Measurements from ENCODE around the gene YES1.
A peak's percentile ranks its signal among the peaks of the same experiment; 100 is the strongest.

Gene YES1

DNA sequence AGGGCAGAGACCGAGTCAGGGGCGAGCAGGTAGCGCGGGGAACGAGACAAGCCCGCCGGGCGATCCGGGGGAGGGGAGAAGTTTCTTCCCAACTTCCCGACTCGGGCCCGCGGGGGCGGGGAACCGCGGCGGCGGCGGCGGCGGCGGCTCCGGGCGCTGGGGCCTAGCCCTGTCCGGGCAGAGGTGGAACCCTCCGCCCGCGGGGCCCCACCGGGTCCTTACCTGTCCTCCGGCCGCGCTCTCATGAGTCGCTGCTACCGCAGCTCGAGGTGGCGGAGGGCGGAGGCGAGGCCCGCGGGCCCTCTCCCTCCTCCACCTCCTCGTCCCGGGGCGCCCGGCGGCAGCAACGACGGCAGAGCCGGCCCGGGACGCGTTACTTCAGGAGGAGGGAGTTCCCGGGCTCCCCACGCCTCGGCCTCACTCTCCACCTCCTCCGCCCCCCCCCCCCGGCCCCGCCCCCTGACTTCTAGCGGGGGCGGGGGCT lies at the start of gene YES1:
Gene YES1 (minus strand): TSS at position 351 of the 484 bp plus-strand sequence. CDS start 55,415 bp downstream, outside the sequence.
- TF ChIP-seq, protein P1, sequence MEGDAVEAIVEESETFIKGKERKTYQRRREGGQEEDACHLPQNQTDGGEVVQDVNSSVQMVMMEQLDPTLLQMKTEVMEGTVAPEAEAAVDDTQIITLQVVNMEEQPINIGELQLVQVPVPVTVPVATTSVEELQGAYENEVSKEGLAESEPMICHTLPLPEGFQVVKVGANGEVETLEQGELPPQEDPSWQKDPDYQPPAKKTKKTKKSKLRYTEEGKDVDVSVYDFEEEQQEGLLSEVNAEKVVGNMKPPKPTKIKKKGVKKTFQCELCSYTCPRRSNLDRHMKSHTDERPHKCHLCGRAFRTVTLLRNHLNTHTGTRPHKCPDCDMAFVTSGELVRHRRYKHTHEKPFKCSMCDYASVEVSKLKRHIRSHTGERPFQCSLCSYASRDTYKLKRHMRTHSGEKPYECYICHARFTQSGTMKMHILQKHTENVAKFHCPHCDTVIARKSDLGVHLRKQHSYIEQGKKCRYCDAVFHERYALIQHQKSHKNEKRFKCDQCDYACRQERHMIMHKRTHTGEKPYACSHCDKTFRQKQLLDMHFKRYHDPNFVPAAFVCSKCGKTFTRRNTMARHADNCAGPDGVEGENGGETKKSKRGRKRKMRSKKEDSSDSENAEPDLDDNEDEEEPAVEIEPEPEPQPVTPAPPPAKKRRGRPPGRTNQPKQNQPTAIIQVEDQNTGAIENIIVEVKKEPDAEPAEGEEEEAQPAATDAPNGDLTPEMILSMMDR (IDR thresholded peaks at IDR 0.05; ENCODE audit: unreplicated experiment in 3 of 3) = no peak
- Mint-ChIP-seq H3K4me3 (peak within 1 kb of the TSS; percentile 97 to 99 (median 98)), H3K9me3 (no peaks in the 10 kb centered on the region), H3K27me3 (ENCODE audit: low read depth) (no peaks in the 10 kb centered on the region), H3K27ac (peak within 1 kb of the TSS; percentile 98 to 100 (median 100)), H3K36me3 (ENCODE audit: low read depth) (no peaks in the 10 kb centered on the region), H3K4me1 (peaks cover 47% of the 10 kb centered on the region)

DNA sequence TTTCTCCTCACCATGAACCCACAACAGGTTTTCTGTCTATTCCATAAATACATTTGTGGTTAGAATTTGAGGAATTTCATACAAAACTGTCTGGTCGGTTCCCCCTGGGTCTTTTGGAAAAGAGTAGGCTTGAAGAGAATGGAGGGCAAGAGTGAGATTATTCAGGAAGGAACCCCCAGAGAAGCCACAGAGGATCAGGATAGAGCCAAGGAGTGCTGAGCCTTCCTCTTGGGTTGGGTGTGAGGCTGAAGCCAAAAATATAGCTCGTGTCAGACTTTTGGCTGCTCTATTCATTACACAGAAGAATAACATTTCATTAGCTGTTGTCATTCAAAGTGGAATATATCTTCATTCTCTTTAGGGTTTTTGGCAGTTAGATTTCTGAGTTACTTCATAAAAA lies 45.9 kb upstream of the YES1 start:
- H3K9me3 Mint-ChIP-seq = no peaks in the 10 kb centered on the region
- no peak overlapping the region for H3K4me3 Mint-ChIP-seq
- peaks cover 6% of the 10 kb centered on the region for H3K4me1 Mint-ChIP-seq
- TF ChIP-seq, protein P1 (IDR thresholded peaks at IDR 0.05; ENCODE audit: unreplicated experiment in 3 of 3) = no peak
- H3K27me3 Mint-ChIP-seq (ENCODE audit: low read depth) = peaks cover 23% of the 10 kb centered on the region
- H3K27ac Mint-ChIP-seq = no peak overlapping the region
- no peaks in the 10 kb centered on the region for H3K36me3 Mint-ChIP-seq (ENCODE audit: low read depth)

DNA sequence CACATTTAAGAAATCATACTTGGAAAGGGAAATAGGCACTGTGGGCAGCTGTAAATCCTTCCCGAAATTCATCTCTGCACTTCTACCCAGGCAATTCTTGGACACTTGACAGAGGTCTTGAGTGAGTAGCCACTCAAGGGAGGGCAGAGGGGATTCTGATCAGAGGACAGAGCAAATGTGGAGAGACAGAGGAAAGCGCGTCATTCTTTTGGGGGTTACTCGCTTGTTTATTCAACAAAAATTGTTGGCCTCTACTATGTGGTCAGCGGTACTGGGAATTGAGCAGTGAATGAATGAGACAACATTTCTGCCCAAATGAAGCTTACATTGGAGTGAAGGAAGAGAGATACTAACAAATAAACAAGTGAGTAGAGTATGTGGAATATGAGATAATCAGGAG lies 41.4 kb upstream of the YES1 start:
- H3K27me3 Mint-ChIP-seq (ENCODE audit: low read depth) = peaks cover 9% of the 10 kb centered on the region
- peaks cover 6% of the 10 kb centered on the region for H3K4me1 Mint-ChIP-seq
- H3K4me3 Mint-ChIP-seq = no peak overlapping the region
- no peaks in the 10 kb centered on the region for H3K36me3 Mint-ChIP-seq (ENCODE audit: low read depth)
- TF ChIP-seq, protein P1 (IDR thresholded peaks at IDR 0.05; ENCODE audit: unreplicated experiment in 3 of 3) = no peak
- H3K27ac Mint-ChIP-seq = no peak overlapping the region
- no peaks in the 10 kb centered on the region for H3K9me3 Mint-ChIP-seq

DNA sequence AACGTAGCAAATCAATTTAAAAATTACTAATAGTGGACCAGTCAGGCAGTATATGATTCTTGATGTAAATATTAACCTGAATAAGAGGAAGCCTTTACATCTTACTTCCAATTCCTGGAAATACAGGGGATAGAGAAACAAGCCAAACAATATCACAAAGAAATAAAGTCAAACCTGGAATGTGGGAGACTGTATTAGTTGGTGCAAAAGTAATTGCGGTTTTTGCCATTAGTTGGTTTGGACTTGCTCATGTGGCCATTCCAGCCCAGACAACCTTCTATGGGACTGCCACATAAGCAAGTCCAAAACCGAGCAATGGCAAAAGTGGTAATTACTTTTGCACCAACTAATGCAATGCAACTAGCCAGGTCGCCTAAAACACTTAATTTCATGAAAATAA lies 38.9 kb upstream of the YES1 start:
- Mint-ChIP-seq H3K9me3 (no peaks in the 10 kb centered on the region), H3K27me3 (ENCODE audit: low read depth) (no peaks in the 10 kb centered on the region), H3K4me3 (no peak overlapping the region), H3K27ac (no peak overlapping the region), H3K4me1 (no peaks in the 10 kb centered on the region), H3K36me3 (ENCODE audit: low read depth) (no peaks in the 10 kb centered on the region)
- TF ChIP-seq, protein P1 (IDR thresholded peaks at IDR 0.05; ENCODE audit: unreplicated experiment in 3 of 3) = no peak

DNA sequence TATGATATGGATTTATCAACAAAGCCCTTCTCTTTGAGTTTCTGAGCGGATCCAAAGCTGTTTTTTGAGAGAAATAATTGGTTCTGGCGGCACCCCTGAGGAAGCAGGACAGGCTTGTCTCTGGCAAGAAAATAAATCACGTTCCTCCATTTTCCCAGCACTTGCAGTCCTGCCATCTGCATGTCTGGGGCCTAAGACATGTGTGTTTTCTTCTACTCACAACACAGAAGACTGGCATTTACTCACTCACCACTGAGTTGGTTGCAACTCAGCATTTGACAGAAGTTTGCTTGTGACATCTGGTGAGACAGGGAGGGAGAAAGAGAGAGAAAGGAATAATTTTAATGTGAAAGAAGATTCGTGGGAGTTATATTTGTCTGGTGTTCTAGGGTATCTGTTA lies 37.0 kb upstream of the YES1 start:
- Mint-ChIP-seq H3K27me3 (ENCODE audit: low read depth) (no peaks in the 10 kb centered on the region), H3K36me3 (ENCODE audit: low read depth) (no peaks in the 10 kb centered on the region), H3K4me3 (no peak overlapping the region), H3K9me3 (no peaks in the 10 kb centered on the region), H3K27ac (no peak overlapping the region), H3K4me1 (peaks cover 5% of the 10 kb centered on the region)
- TF ChIP-seq, protein P1 (IDR thresholded peaks at IDR 0.05; ENCODE audit: unreplicated experiment in 3 of 3) = no peak

DNA sequence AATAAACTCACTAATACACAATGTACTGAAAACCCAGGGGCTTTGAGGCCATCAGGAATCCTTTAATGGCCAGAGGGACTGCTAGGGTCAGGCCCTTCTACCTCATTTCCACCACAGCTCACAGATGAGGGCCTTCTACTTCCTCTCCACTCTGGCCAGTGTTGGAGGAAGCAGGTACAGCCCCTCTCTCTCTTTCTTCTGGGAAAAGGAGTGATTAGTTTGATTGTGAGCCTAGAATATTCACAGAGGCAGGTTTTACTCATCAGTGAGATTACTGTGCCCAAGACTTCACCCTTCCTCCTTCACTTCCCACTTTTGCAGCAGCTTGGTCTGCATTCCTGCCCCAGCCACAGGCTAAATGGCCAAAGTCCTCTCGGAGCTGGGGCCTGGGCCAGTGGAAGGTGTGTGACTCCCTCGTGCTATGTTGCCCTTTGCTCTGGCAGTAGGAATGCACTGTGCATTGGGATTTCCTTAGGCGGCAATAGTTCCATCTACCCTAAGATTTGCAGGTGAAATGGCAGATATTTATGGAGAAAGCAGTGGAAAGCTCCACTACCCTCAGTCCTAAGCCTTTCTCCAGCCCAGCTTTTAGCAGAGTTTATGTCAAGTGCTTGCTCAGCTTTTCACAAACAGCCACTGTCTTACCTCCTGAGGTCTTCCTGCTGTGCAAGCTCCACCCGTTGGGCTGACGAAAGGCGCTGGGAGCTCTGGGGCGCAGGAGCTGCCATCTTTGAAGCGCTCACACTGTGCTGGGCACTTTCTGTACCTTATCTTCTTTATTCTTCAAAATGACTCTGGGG lies 36.2 kb upstream of the YES1 start:
- Mint-ChIP-seq H3K4me1 (peaks cover 5% of the 10 kb centered on the region), H3K9me3 (no peaks in the 10 kb centered on the region), H3K27ac (peak overlapping the region in 2 of 3 experiments; percentile 59 to 84), H3K4me3 (no peak overlapping the region), H3K36me3 (ENCODE audit: low read depth) (no peaks in the 10 kb centered on the region), H3K27me3 (ENCODE audit: low read depth) (no peaks in the 10 kb centered on the region)
- TF ChIP-seq, protein P1 (IDR thresholded peaks at IDR 0.05; ENCODE audit: unreplicated experiment in 3 of 3) = no peak
